Esophagus mucosa (tissue), 1 donor: Measurements from ENCODE around the gene UGGT2. TPM values are rescaled to one million over a fixed set of nuclear protein-coding genes. Genes with fewer than 3 reads are reported as not detected.
"Not testable (repeated sequence)": the region's sequence is repeated elsewhere in the genome, so short reads cannot be mapped to it uniquely, and the experiment has no call there.

Experiments
- ATAC-seq: fragments of 200-7000 bp; cut with Tn5 transposase; one replicate; pipeline ENCODE4 v1.9.1; 2020
- total RNA-seq: library from RNA; stranded (reverse); gene quantifications from one replicate; pipeline ENCODE4 v1.2.4, GENCODE V29; 2023
- donor health status: DM: yes; HTN: yes; CAD: no.

Gene UGGT2
- total RNA-seq, 1 donor from 2014 or later, result 13.3 TPM

DNA sequence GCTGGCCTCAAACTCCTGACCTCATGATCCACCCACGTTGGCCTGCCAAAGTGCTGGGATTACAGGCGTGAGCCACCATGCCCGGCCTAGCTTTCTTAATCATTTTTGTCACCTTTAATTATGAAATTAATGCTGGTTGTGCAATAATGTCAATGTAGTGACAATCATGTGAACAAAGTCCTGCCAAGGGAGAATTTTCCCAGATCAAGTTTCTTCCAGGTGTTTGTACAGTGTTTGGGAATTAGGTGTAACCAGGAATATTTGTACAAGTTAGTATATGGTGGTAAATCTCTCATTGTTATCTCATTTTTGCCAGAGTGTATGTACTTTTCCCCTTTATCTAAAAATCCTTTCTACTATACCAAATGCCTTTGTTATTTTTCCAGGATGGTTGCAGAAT, 171.1 kb downstream of the UGGT2 start:
- no peak for ATAC-seq

GRCh38 chr13:95880331-95880730, 172.9 kb downstream of the UGGT2 start:
- ATAC-seq, result no peak

DNA sequence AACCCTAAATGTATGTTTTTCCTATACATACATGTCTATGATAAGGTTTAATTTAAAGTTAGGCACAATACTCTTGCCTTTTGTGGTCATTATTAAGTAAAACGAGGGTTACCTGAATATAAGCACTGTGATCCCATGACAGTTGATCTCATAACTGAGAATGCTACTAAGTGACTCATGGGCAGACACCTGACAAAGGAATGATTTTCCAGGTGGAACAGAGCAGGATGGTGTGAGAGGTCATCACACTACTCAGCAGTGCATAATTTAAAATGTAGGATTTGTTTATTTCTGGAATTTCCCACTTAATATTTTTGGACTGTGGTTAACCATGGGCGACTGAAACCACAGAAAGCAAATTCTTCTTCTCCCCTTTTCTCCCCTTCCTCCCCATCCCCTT, 178.9 kb downstream of the UGGT2 start:
- no peak for ATAC-seq

- no peak for ATAC-seq
These were observed 182.8 kb downstream of the UGGT2 start for GRCh38 chr13:95870421-95870820.

DNA sequence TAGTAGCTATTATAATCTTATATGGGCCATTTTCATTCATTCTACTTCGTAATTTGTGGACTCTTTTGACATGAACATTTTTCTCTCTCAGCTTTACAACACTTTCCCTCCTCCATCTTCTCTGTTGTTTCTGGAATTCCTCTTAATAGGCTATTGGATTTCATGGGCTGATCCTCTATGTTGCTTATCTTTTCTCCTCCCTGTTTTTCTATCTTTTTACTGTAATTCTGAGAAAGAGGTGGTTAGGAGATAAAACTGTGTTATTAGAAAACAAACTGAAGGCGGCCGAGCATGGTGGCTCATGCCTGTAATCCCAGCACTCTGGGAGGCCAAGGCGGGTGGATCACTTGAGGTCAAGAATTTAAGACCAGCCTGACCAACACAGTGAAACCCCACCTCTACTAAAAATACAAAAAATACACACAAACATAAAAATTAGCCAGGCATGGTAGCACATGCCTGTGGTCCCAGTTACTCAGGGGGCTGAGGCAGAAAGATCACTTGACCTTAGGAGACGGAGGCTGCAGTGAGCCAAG, 188.1 kb downstream of the UGGT2 start:
- no peak for ATAC-seq

- no peak for ATAC-seq
These were observed 190.8 kb downstream of the UGGT2 start for GRCh38 chr13:95862408-95862807.

DNA sequence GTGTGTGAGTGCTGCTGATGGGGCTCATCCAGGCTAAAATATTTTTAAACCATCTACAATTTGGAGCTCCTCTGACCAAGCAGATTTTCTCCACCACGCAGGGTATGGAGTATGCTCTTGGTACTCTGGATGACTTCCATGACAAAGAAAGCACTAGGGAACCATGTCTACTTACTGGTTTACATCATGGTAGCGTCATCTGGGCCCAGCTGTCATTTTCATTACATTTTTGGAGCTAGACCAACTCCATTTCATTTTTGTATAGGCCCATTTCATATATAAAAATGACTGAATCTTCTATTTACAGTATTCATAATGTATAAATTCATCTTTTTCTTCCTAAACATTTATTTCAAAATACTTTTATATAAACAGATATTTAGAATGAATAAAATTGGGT, 191.9 kb downstream of the UGGT2 start:
- ATAC-seq, result no peak

DNA sequence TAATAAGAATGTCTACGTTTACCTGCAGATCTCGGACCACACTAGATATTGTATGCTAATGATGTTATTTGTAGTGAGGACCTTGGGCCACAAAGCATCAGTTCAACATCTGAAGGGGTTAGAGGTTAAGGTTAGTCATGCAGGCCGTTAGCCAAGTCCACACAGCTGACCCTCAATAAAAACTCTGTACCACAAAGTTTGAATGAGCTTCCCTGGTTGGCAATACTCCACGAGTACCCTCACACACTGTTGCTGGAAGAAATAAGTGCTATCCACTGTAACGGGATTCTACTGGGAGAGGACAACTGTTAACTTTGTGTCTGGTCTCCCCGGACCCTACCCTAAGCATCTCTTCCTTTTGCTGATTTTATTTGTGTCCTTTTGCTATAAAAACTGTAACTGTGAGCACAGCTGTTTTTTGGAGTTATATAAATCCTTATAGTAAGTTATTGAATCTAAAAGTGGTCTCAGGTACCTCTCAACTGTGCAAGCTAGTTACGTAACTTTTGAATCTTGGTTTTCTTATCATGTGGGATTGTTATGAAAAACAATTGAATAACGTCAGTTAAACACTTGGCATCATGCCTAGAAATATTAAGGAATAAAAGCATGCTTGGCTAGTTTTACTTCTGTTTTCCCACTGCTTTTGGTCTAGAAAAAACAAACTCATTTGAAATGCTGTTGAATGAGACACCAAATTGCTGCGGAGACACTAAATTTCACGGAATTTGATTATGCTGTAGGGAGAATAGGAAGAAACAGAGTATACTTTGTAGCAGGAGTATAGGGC, 194.7 kb downstream of the UGGT2 start:
- no peak for ATAC-seq

GRCh38 chr13:95845656-95846055, 207.5 kb downstream of the UGGT2 start:
- ATAC-seq, result not testable (repeated sequence)

- no peak for ATAC-seq
These were observed 210.3 kb downstream of the UGGT2 start for GRCh38 chr13:95842898-95843297.

DNA sequence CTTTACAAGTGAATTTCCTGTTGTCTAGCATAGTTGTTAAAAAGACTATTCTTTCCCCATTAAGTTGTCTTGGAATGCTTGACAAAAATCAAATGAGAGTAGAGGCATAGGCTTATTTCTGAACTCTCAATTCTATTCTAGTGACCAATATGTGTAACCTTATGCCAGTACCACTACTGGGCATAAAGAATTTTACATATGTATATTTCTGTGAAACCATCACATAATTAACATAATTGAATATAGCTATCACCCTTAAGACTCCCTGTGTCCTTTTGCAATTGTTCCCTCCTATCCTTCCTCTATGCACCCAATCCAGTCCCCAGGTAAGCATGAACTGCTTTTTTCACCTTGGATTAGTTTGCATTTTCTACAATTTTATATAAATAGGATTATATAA, 211.3 kb downstream of the UGGT2 start:
- no peak for ATAC-seq

GRCh38 chr13:95834134-95834765, 219.0 kb downstream of the UGGT2 start:
- ATAC-seq, result peak; percentile 92

GRCh38 chr13:95833719-95834118, 219.5 kb downstream of the UGGT2 start:
- peak; percentile 55 for ATAC-seq

GRCh38 chr13:95833126-95833525, 220.1 kb downstream of the UGGT2 start:
- ATAC-seq, result no peak

DNA sequence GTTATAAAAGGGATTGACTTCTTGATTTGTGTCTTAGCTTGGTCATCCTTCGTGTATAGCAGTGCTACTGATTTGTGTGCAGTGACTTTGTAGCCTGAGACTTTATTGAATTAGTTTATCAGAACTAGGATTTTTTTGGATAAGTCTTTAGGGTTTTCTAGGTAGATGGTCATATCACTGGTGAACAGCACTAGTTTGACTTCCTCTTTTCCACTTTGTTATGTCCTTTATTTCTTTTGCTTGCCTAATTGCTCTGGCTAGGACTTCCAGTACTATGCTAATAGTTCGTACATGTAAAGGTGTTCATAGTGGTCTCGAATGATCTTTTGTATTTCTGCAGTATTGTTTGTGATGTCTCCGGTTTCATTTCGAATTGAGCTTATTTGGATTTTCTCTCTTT, 230.9 kb downstream of the UGGT2 start:
- no peak for ATAC-seq

- ATAC-seq, result no peak
These were observed 238.7 kb downstream of the UGGT2 start for GRCh38 chr13:95814495-95814894.

DNA sequence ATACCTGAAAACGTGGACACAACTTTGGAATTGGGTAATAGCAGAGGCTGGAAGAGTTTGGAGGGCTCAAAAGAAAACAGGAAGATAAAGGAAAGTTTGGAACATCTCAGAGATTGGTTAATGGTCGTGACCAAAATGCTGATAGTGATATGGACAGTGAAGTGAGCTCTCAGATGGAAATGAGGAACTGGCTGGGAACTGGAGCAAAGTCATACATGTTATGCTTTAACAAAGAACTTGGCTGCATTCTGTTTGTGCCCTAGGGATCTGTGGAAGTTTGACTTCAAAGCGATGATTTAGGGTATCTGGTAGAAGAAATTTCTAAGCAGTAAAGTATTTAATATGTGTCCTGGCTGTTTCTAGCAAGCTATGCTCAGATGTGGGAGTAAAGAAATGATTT, 240.1 kb downstream of the UGGT2 start:
- ATAC-seq, result no peak

- ATAC-seq, result no peak
These were observed 243.8 kb downstream of the UGGT2 start for GRCh38 chr13:95809429-95809828.

DNA sequence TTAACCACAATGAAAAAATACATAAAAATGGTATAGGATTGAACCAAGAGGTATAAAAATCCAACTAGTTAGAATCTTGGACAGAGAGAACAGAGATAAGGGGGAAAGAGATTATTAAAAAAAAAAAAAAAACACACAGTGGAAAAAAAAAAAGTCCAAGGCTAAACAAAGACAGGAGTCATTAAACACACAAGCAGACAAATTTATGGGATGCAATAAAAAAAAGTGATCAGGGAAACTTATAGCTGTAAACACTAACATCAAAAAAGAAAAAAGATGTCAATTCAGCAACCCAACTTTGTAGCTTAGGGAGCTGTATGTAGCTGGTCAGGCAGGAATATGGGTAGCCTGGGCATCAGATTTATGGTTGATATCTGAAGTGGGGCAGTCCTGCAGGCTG, 247.3 kb downstream of the UGGT2 start:
- ATAC-seq, result no peak

DNA sequence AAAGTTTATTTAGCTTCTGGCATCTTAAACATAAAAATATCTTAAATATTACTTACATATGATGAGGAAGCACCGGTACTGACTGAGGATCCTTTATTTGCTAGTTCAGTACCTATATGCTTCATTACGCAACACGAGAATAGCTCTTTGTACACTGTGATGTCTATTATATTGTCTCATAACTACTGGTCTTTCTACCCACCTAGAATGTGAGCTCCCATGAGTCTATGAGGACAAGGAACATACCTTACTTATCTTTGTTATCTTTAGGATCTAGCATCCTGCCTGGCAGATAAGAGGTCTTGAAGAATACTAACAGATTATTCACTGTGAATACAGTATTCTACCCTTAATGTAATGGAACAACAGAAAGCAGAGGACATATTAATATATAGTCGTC, 251.4 kb downstream of the UGGT2 start:
- no peak for ATAC-seq

DNA sequence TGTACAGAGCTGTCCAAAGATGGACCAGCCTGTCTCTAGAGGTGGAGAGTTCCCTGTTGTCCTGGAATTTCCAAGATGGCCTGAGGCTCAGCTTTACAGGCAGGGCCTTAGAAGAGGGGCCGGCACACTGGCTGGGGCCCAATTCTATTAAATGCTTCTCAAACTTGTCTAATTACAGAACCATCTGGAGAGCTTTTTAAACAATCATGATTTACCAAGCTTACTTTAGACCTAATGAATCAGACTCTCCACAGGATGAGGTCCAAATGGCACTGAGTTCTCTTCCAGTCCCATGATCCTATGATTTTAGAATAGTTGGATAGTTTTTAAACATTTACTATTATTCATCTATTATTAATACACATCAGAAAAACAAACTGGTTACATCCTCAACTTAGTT, 252.8 kb downstream of the UGGT2 start:
- ATAC-seq, result no peak

DNA sequence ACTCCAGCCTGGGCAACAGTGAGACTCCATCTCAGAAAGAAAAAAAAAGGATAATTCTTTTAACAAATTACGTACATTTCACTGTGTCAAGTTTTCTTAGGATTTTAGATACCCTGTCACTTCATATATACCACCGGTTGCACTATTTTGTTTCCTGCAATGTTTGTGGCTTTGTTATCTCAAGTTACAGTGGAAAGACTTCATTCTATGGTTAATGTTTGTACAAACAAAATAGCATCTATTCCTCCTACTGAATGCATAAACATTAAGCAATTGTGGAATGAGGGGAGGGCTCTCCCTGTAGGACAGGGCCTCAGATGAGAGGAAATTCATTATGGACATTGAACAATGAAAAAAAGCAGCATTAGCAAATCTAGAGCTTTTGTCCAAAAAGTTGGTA, 256.2 kb downstream of the UGGT2 start:
- ATAC-seq, result no peak

GRCh38 chr13:95793781-95794180, 259.4 kb downstream of the UGGT2 start:
- no peak for ATAC-seq

DNA sequence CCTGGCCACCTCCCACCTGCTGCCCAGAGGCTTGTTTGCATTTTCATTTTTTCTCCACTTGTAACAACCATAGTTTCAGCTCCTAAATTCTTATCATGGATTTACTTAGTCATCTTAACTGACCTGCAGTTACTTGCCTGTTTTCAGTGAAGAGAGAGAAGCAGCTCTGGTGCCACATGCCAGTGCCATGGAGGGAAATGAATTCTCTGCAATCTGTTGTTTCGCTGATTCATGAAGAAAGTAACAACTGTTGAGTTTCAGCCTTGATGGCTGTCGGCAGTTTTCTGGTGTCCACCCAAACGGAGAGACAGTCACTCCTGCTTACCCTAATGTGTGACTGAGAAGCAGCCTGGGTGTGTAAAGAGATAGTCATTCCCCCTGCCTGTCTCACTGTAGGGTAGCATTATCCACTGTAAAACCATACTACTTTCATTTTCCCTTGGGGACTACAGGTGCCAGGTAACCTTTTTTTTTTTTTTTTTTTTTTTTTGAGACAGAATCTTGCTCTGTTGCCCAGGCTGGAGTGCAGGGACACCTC, 260.1 kb downstream of the UGGT2 start:
- no peak for ATAC-seq
